H9 (cell line): ENCODE data around the gene IVL. TPM values are rescaled to one million over a fixed set of nuclear protein-coding genes. Genes with fewer than 3 reads are reported as not detected.

ENCODE experiments used
- DNase-seq: peaks from one replicate; pipeline ENCODE4 v3.0.0-alpha.2; 2017
- H2AFZ ChIP-seq: one replicate; pipeline ENCODE4 v1.6.1; 2013; ENCODE audit warnings: mild to moderate bottlenecking, low read length, control low read depth, moderate library complexity
- H2AK5ac ChIP-seq: 2 replicates; pipeline ENCODE4 v1.6.1; 2013; ENCODE audit warnings: low read length, control low read depth, mixed read lengths; ENCODE audit not compliant: insufficient read length
- H2BK120ac ChIP-seq: one replicate; pipeline ENCODE4 v1.6.1; 2013; ENCODE audit warnings: low read depth, mild to moderate bottlenecking, low read length, control low read depth, inconsistent platforms; ENCODE audit not compliant: poor library complexity, severe bottlenecking
- H2BK12ac ChIP-seq: 2 replicates; pipeline ENCODE4 v1.6.1; 2013; ENCODE audit warnings: low read length, control low read depth, mixed read lengths, low read depth; ENCODE audit not compliant: insufficient read length
- H2BK15ac ChIP-seq: 2 replicates; pipeline ENCODE4 v1.6.1; 2013; ENCODE audit warnings: low read depth, low read length, control low read depth
- H2BK20ac ChIP-seq: one replicate; pipeline ENCODE4 v1.6.1; 2013; ENCODE audit warnings: low read depth, mild to moderate bottlenecking, low read length, control low read depth, inconsistent platforms; ENCODE audit not compliant: poor library complexity, severe bottlenecking
- H2BK5ac ChIP-seq: 2 replicates; pipeline ENCODE4 v1.6.1; 2013; ENCODE audit warnings: low read length, control low read depth, mixed read lengths; ENCODE audit not compliant: insufficient read length
- H3K14ac ChIP-seq: 2 replicates; pipeline ENCODE4 v1.6.1; 2013; ENCODE audit warnings: low read length, control low read depth; ENCODE audit not compliant: insufficient read depth
- H3K18ac ChIP-seq: 2 replicates; pipeline ENCODE4 v1.6.1; 2013; ENCODE audit warnings: low read depth, mild to moderate bottlenecking, mixed read lengths, low read length, control low read depth; ENCODE audit not compliant: insufficient read length
- H3K23ac ChIP-seq: 2 replicates; pipeline ENCODE4 v1.6.1; 2013; ENCODE audit warnings: low read length, control low read depth, mixed read lengths, low read depth; ENCODE audit not compliant: insufficient read length
- H3K23me2 ChIP-seq: 2 replicates; pipeline ENCODE4 v1.6.1; 2013; ENCODE audit warnings: low read depth, mild to moderate bottlenecking, mixed read lengths, low read length, control low read depth; ENCODE audit not compliant: insufficient read length, poor library complexity, severe bottlenecking
- H3K27ac ChIP-seq: 2 replicates; pipeline ENCODE4 v1.5.1; 2013; ENCODE audit warnings: low read length, control low read depth, mixed read lengths, low read depth; ENCODE audit not compliant: insufficient read length
- H3K27me3 ChIP-seq: 2 replicates; pipeline ENCODE4 v1.6.1; 2013; ENCODE audit warnings: low read length, control low read depth, inconsistent platforms; ENCODE audit not compliant: insufficient read depth
- H3K4ac ChIP-seq: 2 replicates; pipeline ENCODE4 v1.6.1; 2013; ENCODE audit warnings: low read depth, mild to moderate bottlenecking, control low read depth, inconsistent platforms, low read length, moderate library complexity
- H3K4me1 ChIP-seq: 2 replicates; pipeline ENCODE4 v1.6.1; 2013; ENCODE audit warnings: low read length, control low read depth, inconsistent platforms; ENCODE audit not compliant: insufficient read depth
- H3K4me2 ChIP-seq: 2 replicates; pipeline ENCODE4 v1.6.1; 2013; ENCODE audit warnings: low read length, control low read depth, mixed read lengths; ENCODE audit not compliant: insufficient read length, insufficient read depth
- H3K56ac ChIP-seq: 2 replicates; pipeline ENCODE4 v1.6.1; 2013; ENCODE audit warnings: low read depth, mild to moderate bottlenecking, mixed read lengths, low read length, control low read depth; ENCODE audit not compliant: insufficient read length
- H3K79me1 ChIP-seq: 2 replicates; pipeline ENCODE4 v1.6.1; 2013; ENCODE audit warnings: low read depth, mild to moderate bottlenecking, moderate library complexity, low read length, control low read depth, inconsistent platforms; ENCODE audit not compliant: insufficient read depth, poor library complexity, severe bottlenecking
- H3K79me2 ChIP-seq: 2 replicates; pipeline ENCODE4 v1.6.1; 2013; ENCODE audit warnings: low read length, control low read depth, inconsistent platforms; ENCODE audit not compliant: insufficient read depth
- H3K9ac ChIP-seq: 2 replicates; pipeline ENCODE4 v1.6.1; 2013; ENCODE audit warnings: low read length, control low read depth, mixed read lengths; ENCODE audit not compliant: insufficient read length; ENCODE audit errors: extremely low read depth
- H3K9me3 ChIP-seq: one replicate; pipeline ENCODE4 v1.6.1; 2013; ENCODE audit warnings: low read depth, low read length, inconsistent platforms; ENCODE audit not compliant: control insufficient read depth
- H3T11ph ChIP-seq: one replicate; pipeline ENCODE4 v1.6.1; 2013; ENCODE audit warnings: mild to moderate bottlenecking, low read length, control low read depth, inconsistent platforms
- H4K20me1 ChIP-seq: one replicate; pipeline ENCODE4 v1.6.1; 2013; ENCODE audit not compliant: control insufficient read depth, insufficient read length, insufficient read depth
- H4K5ac ChIP-seq: 2 replicates; pipeline ENCODE4 v1.6.1; 2013; ENCODE audit warnings: low read depth, mild to moderate bottlenecking, mixed read lengths, low read length, control low read depth; ENCODE audit not compliant: insufficient read length
- H4K8ac ChIP-seq: replicated peaks from 2 replicates; pipeline ENCODE4 v1.6.1; 2013; ENCODE audit warnings: low read length, control low read depth, mixed read lengths, low read depth; ENCODE audit not compliant: insufficient read length
- H4K91ac ChIP-seq: 2 replicates; pipeline ENCODE4 v1.6.1; 2013; ENCODE audit warnings: low read depth, mild to moderate bottlenecking, moderate library complexity, mixed read lengths, low read length, control low read depth; ENCODE audit not compliant: insufficient read length
- H3K27ac Mint-ChIP-seq, 3 experiments: 2 replicates in 2 of 3; 3 replicates in 1 of 3; pipeline ENCODE4 v1.8.0; 2020 to 2021; ENCODE audit warnings: mixed read lengths in 3 of 3, mild to moderate bottlenecking in 1 of 3, moderate library complexity in 1 of 3
- H3K27me3 Mint-ChIP-seq: 2 replicates; pipeline ENCODE4 v1.8.0; 2021; ENCODE audit warnings: low read depth, mild to moderate bottlenecking, moderate library complexity, mixed read lengths
- H3K36me3 Mint-ChIP-seq, 3 experiments: 2 replicates in 2 of 3; 3 replicates in 1 of 3; pipeline ENCODE4 v1.8.0; 2020 to 2021; ENCODE audit warnings: low read depth in 3 of 3, mixed read lengths in 3 of 3; ENCODE audit not compliant: insufficient read depth in 1 of 3
- H3K4me1 Mint-ChIP-seq, 2 experiments: 2 replicates each; pipeline ENCODE4 v1.8.0; 2020; ENCODE audit warnings: mixed read lengths in 2 of 2
- H3K4me3 Mint-ChIP-seq, 2 experiments: 2 replicates in 1 of 2; 3 replicates in 1 of 2; pipeline ENCODE4 v1.8.0; 2020 to 2021; ENCODE audit warnings: mild to moderate bottlenecking in 2 of 2, mixed read lengths in 2 of 2, moderate library complexity in 1 of 2
- H3K9me3 Mint-ChIP-seq, 2 experiments: 2 replicates in 1 of 2; 3 replicates in 1 of 2; pipeline ENCODE4 v1.8.0; 2020; ENCODE audit warnings: mild to moderate bottlenecking in 2 of 2, mixed read lengths in 2 of 2, moderate library complexity in 1 of 2
- CTCF ChIP-seq: fragments of 200-600 bp; sonication (generic); conservative IDR thresholded peaks from 3 replicates; pipeline ENCODE4 v1.8.0; 2021; ENCODE audit warnings: antibody characterized with exemption, mild to moderate bottlenecking
- WGBS: extraction: QIAGEN DNeasy Blood & Tissue Kit; methylation state at CpG from one replicate; pipeline ENCODE4 v1.1.7; 2013; ENCODE audit warnings: missing lambda C conversion rate, low lambda C conversion rate, mixed read lengths; ENCODE audit not compliant: insufficient read length; ENCODE audit errors: extremely low coverage; 5-methylcytosine and 5-hydroxymethylcytosine counted together
- total RNA-seq: library from RNA; stranded (reverse); gene quantifications from 2 replicates; pipeline ENCODE4 v1.2.1, GENCODE V29; 2021

The IVL gene
- total RNA-seq, 1 experiment from 2014 or later: not detected

GRCh38 chr1:152959273-152959672 is 50.9 kb downstream of the IVL start:
- no peak overlapping the region for H2BK20ac ChIP-seq
- no peak overlapping the region for H3K18ac ChIP-seq
- no peak overlapping the region for H4K5ac ChIP-seq
- H3T11ph ChIP-seq: no peak overlapping the region
- no peaks in the 10 kb centered on the region for H3K79me1 ChIP-seq
- no peak overlapping the region for H3K4ac ChIP-seq
- no peak overlapping the region for H2BK12ac ChIP-seq
- no peak overlapping the region for H3K27ac ChIP-seq
- no peaks in the 10 kb centered on the region for H3K79me2 ChIP-seq
- H3K4me1 ChIP-seq: no peaks in the 10 kb centered on the region
- peaks cover 0 to 26% of the 10 kb centered on the region in 2 experiments; a peak in 4 of 5 replicates for H3K9me3 Mint-ChIP-seq
- no peak overlapping the region for H3K27ac Mint-ChIP-seq
- H3K9ac ChIP-seq: no peak overlapping the region
- H3K4me3 Mint-ChIP-seq: no peak overlapping the region
- H3K36me3 Mint-ChIP-seq: no peaks in the 10 kb centered on the region
- no peak overlapping the region for H2BK120ac ChIP-seq
- no peak overlapping the region for H2AFZ ChIP-seq
- H3K27me3 ChIP-seq: no peaks in the 10 kb centered on the region
- no peak overlapping the region for H2BK5ac ChIP-seq
- H3K23ac ChIP-seq: no peak overlapping the region
- H3K9me3 ChIP-seq: no peaks in the 10 kb centered on the region
- no peak for DNase-seq
- H2BK15ac ChIP-seq: no peak overlapping the region
- H2AK5ac ChIP-seq: no peak overlapping the region
- H4K91ac ChIP-seq: no peak overlapping the region
- no peak overlapping the region for H4K8ac ChIP-seq
- TF ChIP-seq CTCF: no peak
- peaks cover 2% of the 10 kb centered on the region; the same call in 1 of the 2 replicates for H3K27me3 Mint-ChIP-seq
- H3K4me1 Mint-ChIP-seq: no peaks in the 10 kb centered on the region
- WGBS: no CpG with 5 or more reads among the region's 3 CpGs
- no peaks in the 10 kb centered on the region for H4K20me1 ChIP-seq
- no peak overlapping the region for H3K14ac ChIP-seq
- H3K56ac ChIP-seq: no peak overlapping the region
- no peak overlapping the region for H3K4me2 ChIP-seq
- H3K23me2 ChIP-seq: no peaks in the 10 kb centered on the region
